22Rv1 (cell line): ENCODE results near the gene SCAMP2.

Source experiments
- H3K27ac ChIP-seq: fragments of 450-650 bp; 2 replicates; pipeline ENCODE4 v1.5.1; 2017
- ZFX ChIP-seq: fragments of 450-650 bp; IDR thresholded peaks from 2 replicates; pipeline ENCODE4 v1.6.1; 2017; ENCODE audit warnings: antibody characterized with exemption, borderline replicate concordance
- TF ChIP-seq, protein P1 (sequence below): fragments of 450-650 bp; IDR thresholded peaks from 2 replicates; pipeline ENCODE4 v1.5.1; 2017; ENCODE audit warnings: mild to moderate bottlenecking

The SCAMP2 gene

DNA sequence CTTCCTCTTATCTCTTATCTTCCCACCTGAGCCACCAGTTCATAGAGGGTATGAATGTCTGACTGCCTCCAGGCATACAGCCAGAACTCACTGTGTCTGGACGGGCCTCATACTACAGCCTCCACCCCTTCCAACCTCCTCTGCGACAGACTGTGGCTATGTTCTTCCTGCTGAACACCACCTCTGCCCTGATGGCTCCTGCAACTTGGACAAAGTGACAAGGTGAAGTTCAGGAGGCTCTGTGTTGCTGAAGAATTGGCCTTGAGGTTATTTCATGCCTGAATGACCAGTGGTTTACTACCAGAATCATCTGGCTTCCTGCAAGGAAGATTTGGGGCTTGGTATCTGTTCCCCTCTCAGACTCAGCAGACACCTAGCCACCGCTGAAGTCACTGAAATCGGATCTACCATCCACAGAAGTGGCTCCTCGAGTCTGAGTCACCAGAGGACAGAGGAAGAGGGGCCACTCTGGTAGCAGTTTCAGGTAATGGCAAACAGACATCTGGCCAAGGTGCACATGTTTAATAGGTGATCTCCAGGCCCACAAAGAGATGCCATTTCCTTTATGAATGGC is 16.0 kb downstream of the SCAMP2 start:
- H3K27ac ChIP-seq: no peak overlapping the region
- TF ChIP-seq, protein P1, sequence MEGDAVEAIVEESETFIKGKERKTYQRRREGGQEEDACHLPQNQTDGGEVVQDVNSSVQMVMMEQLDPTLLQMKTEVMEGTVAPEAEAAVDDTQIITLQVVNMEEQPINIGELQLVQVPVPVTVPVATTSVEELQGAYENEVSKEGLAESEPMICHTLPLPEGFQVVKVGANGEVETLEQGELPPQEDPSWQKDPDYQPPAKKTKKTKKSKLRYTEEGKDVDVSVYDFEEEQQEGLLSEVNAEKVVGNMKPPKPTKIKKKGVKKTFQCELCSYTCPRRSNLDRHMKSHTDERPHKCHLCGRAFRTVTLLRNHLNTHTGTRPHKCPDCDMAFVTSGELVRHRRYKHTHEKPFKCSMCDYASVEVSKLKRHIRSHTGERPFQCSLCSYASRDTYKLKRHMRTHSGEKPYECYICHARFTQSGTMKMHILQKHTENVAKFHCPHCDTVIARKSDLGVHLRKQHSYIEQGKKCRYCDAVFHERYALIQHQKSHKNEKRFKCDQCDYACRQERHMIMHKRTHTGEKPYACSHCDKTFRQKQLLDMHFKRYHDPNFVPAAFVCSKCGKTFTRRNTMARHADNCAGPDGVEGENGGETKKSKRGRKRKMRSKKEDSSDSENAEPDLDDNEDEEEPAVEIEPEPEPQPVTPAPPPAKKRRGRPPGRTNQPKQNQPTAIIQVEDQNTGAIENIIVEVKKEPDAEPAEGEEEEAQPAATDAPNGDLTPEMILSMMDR: no peak
- TF ChIP-seq ZFX: no peak

DNA sequence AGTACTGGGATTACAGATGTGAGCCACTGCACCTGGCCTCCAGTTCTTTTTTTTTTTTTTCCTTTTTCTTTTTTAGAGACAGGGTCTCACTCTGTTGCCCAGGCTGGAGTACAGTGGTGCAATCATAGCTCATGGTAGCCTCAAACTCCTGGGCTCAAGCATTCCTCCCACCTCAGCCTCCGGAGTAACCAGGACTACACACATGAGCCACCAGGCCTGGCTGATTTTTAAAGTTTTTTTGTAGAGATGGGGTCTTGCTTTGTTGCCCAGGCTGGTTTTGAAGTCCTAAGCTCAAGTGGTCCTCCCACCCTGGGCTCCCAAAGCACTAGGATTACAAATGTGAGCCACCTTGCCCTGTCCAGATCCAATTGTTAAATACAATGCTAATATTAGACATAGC is 16.6 kb downstream of the SCAMP2 start:
- H3K27ac ChIP-seq: no peak overlapping the region
- no peak for TF ChIP-seq ZFX
- TF ChIP-seq, protein P1: no peak

DNA sequence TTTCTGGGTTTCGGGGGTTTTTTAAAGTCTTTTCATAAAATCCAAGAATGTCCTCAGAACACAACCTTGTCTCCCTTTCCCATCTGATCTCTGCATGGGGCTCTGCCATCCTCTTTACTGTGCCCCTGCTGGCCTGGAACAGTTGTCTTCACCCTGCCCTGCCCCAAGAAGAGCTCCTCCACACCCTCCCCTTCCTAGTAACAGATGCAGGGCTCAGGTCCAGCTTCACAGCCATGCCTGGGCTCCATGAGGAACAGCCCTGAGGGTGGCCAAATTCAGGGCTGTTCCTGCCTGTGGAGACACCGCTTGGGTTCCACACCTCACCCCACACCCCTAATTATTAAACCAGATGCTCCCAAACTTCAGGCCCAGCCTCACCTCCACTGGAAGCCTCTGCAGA is 17.3 kb downstream of the SCAMP2 start:
- no peak for TF ChIP-seq ZFX
- TF ChIP-seq, protein P1: no peak
- no peak overlapping the region for H3K27ac ChIP-seq

DNA sequence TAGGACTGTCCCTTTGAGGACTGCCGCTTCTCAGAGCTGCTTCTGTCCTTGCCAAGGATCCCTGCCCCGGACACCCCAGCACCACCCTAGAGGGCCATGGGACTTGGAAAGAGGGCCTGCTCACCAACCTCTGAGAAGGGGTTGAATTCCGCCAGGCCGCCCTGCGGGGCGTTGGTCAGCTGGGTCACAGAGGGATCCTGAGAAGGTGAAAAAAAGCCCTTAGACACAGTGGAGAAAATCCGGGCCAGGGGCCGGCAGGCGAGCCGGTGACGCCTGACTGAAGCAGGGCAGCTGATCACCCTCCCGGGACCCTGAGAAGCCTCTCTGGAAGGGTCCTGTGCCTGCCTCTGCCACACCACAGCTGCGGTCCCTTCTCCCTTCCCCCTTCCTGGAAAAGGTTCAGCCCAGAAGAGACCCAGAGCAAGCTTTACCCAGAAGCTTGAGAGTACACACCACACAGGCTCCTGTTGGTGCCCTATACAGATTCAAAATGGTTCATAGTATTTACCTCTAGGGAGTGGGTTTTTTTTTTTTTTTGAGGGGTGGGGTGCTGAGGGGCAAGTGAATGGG is 18.6 kb downstream of the SCAMP2 start:
- TF ChIP-seq ZFX: no peak
- TF ChIP-seq, protein P1: no peak
- no peak overlapping the region for H3K27ac ChIP-seq

DNA sequence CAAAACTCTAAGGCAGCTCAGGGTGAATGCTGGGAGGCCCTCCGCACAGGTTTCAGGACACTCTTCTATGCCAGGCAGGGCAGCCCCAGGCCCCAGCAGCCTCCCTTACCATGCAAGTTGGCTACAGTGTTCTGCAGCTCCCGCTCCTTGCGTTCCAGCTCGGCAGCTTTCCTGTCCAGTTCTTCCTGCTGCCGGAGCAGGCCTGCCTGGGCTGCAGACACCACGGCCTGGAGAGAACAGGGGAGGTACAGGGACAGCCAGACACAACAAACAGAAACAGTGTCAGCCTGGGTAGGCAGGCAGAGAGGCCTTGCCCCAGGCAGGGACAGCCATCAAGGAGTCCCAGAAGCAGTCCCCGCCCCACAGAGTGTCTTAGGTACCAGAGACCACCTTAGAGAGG is 21.2 kb downstream of the SCAMP2 start:
- H3K27ac ChIP-seq: no peak overlapping the region
- TF ChIP-seq, protein P1: no peak
- no peak for TF ChIP-seq ZFX

DNA sequence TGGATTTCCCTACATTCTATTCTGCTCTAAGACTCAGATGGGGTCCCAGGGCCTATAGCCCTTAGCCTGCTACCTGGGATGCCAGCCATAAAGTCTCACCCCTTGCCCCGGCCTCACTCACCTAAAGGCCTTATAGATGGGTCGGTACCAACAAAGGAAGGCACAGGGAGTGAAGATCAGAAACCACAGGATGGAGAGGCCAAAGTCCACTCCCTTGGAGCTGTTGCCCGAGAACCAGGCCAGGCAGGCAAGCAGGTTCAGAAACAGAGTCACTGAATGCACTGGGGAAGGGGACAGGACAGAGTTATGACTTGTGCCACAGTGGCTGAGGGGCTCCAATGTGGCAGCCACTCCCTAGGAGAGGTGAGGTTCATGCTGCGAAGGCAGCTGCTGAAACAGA is 22.8 kb downstream of the SCAMP2 start:
- TF ChIP-seq, protein P1: no peak
- H3K27ac ChIP-seq: no peak overlapping the region

DNA sequence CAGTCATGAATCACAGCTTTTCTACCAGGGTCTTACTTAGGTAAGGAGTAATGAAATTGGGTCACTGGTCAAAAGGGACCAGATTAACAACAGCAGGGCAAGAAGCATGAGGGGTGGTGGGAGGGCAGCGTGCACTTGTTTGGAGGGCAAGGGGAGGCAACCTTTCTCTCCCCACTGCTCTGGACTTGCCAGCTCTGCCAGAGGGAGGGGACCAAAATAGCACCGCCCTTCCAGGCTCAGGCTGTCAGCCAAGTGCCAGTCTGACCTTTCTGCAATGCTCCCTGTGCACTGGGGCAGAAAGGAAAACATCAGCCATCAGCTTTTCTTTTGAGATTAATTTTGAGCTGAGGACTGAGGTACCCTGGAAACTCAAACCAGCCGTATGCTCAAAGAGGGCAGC is 25.7 kb downstream of the SCAMP2 start:
- peak overlapping the region; percentile 48 for H3K27ac ChIP-seq
- TF ChIP-seq, protein P1: no peak
- no peak for TF ChIP-seq ZFX
